Breast epithelium (tissue), 3 donors: ENCODE results near the gene KLK8.

Experiments
- POLR2A ChIP-seq: fragments of 450-650 bp; IDR thresholded peaks from one replicate; pipeline ENCODE4 v1.6.1; 2016; ENCODE audit warnings: antibody characterized with exemption, mild to moderate bottlenecking, moderate library complexity
- POLR2AphosphoS5 ChIP-seq, 3 donors: sonication (generic); formaldehyde crosslinking; IDR thresholded peaks; one replicate each; pipeline ENCODE4 v1.6.1; 2017; ENCODE audit warnings: antibody characterized with exemption in 3 of 3
- TF ChIP-seq, protein P1 (sequence below), 3 donors: fragments of 450-650 bp; IDR thresholded peaks; one replicate each; pipeline ENCODE4 v1.5.1; 2016 to 2017; ENCODE audit warnings: antibody characterized with exemption in 3 of 3, mild to moderate bottlenecking in 3 of 3, moderate library complexity in 3 of 3

DNA sequence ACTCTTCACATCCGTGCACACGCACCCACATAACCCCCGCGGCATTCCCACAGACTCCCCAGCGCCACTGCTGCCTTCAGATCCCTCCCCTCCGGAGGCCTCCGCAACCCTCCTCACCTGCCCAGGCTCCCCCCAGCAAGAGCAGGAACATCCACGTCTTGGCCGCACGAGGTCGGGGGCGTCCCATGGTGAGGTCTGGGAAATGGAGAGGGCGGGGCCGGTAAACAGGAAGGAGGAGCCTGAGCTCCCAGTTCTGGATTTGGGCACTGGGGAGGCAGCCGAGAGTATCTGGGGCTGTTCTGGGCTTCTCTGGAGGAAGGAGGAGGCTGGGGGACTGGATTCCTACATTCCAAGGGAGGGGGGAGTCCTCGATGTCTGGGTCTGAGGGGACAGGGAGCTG lies 423 bp downstream of the KLK8 start:
- TF ChIP-seq, protein P1, sequence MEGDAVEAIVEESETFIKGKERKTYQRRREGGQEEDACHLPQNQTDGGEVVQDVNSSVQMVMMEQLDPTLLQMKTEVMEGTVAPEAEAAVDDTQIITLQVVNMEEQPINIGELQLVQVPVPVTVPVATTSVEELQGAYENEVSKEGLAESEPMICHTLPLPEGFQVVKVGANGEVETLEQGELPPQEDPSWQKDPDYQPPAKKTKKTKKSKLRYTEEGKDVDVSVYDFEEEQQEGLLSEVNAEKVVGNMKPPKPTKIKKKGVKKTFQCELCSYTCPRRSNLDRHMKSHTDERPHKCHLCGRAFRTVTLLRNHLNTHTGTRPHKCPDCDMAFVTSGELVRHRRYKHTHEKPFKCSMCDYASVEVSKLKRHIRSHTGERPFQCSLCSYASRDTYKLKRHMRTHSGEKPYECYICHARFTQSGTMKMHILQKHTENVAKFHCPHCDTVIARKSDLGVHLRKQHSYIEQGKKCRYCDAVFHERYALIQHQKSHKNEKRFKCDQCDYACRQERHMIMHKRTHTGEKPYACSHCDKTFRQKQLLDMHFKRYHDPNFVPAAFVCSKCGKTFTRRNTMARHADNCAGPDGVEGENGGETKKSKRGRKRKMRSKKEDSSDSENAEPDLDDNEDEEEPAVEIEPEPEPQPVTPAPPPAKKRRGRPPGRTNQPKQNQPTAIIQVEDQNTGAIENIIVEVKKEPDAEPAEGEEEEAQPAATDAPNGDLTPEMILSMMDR (IDR thresholded peaks at IDR 0.05) = no peak
- TF ChIP-seq POLR2A (no peak), POLR2AphosphoS5 (IDR thresholded peaks at IDR 0.05) (no peak)
